Suprapubic skin (tissue), 4 donors: ENCODE measurements around the gene MGAT5.

ENCODE experiments used
- CTCF ChIP-seq, 2 donors: fragments of 200-600 bp in 1 of 2; fragments of 450-650 bp in 1 of 2; sonication (generic) in 1 of 2; IDR thresholded peaks; one replicate each; pipeline ENCODE4 v1.5.1; 2016 to 2019; ENCODE audit warnings: antibody characterized with exemption in 2 of 2, mild to moderate bottlenecking in 1 of 2, moderate library complexity in 1 of 2
- EP300 ChIP-seq: sonication (generic); formaldehyde crosslinking; IDR thresholded peaks from one replicate; pipeline ENCODE4 v1.6.1; 2017; ENCODE audit warnings: antibody characterized with exemption
- POLR2A ChIP-seq, 2 donors: fragments of 450-650 bp; IDR thresholded peaks; one replicate each; pipeline ENCODE4 v1.6.1; 2017; ENCODE audit warnings: antibody characterized with exemption in 2 of 2, mild to moderate bottlenecking in 2 of 2, moderate library complexity in 2 of 2
- POLR2AphosphoS5 ChIP-seq, 3 donors: sonication (generic); formaldehyde crosslinking; IDR thresholded peaks; one replicate each; pipeline ENCODE4 v1.6.1; 2017; ENCODE audit warnings: antibody characterized with exemption in 3 of 3

- TF ChIP-seq EP300 (no peak), CTCF (IDR thresholded peaks at IDR 0.05) (no peak), POLR2A (IDR thresholded peaks at IDR 0.05) (no peak), POLR2AphosphoS5 (IDR thresholded peaks at IDR 0.05) (no peak)
Observed at GRCh38 chr2:134391751-134392160, 137.9 kb downstream of the MGAT5 start.
